ENCODE results near the gene PTBP3. TPM values are rescaled to one million over a fixed set of nuclear protein-coding genes. Genes with fewer than 3 reads are reported as not detected.

The PTBP3 gene
- total RNA-seq, 1 donor = 57.0 TPM

- TF ChIP-seq CTCF (IDR thresholded peaks at IDR 0.05; ENCODE audit: insufficient read depth, low read depth, low read length) = peak; percentile 61
- peak overlapping the region; percentile 78 for H3K4me3 ChIP-seq (ENCODE audit: low read depth, low read length)
- peak; percentile 96 for DNase-seq (ENCODE audit: low read depth)
Measured at GRCh38 chr9:112333639-112334431, 416 bp upstream of the PTBP3 start.

- DNase-seq (ENCODE audit: low read depth) = no peak
- H3K4me3 ChIP-seq (ENCODE audit: low read depth, low read length) = peak overlapping the region; percentile 78
- peak; percentile 10 for TF ChIP-seq CTCF (IDR thresholded peaks at IDR 0.05; ENCODE audit: insufficient read depth, low read depth, low read length)
Measured at GRCh38 chr9:112332674-112332976, 794 bp downstream of the PTBP3 start.

- peak overlapping the region; percentile 78 for H3K4me3 ChIP-seq (ENCODE audit: low read depth, low read length)
- TF ChIP-seq CTCF (IDR thresholded peaks at IDR 0.05; ENCODE audit: insufficient read depth, low read depth, low read length) = no peak
- no peak for DNase-seq (ENCODE audit: low read depth)
Measured at GRCh38 chr9:112332214-112332613, 1.2 kb downstream of the PTBP3 start.

- TF ChIP-seq CTCF (IDR thresholded peaks at IDR 0.05; ENCODE audit: insufficient read depth, low read depth, low read length) = no peak
- no peak for DNase-seq (ENCODE audit: low read depth)
- H3K4me3 ChIP-seq (ENCODE audit: low read depth, low read length) = peak overlapping the region; percentile 78
Measured at GRCh38 chr9:112331674-112331952, 1.8 kb downstream of the PTBP3 start.

GRCh38 chr9:112328545-112328944 lies 4.9 kb downstream of the PTBP3 start:
- no peak overlapping the region for H3K4me3 ChIP-seq (ENCODE audit: low read depth, low read length)
- DNase-seq (ENCODE audit: low read depth) = no peak

GRCh38 chr9:112327718-112328450 lies 5.5 kb downstream of the PTBP3 start:
- no peak overlapping the region for H3K4me3 ChIP-seq (ENCODE audit: low read depth, low read length)
- DNase-seq (ENCODE audit: low read depth) = no peak
- no peak for TF ChIP-seq CTCF (IDR thresholded peaks at IDR 0.05; ENCODE audit: insufficient read depth, low read depth, low read length)

More at GRCh38 chr9:112328545-112328944, 4.9 kb downstream of the PTBP3 start:
- TF ChIP-seq CTCF (IDR thresholded peaks at IDR 0.05; ENCODE audit: insufficient read depth, low read depth, low read length) = no peak

All from fibroblast of villous mesenchyme (primary cell).